Measurements from ENCODE around the gene MYOD1.

DNA sequence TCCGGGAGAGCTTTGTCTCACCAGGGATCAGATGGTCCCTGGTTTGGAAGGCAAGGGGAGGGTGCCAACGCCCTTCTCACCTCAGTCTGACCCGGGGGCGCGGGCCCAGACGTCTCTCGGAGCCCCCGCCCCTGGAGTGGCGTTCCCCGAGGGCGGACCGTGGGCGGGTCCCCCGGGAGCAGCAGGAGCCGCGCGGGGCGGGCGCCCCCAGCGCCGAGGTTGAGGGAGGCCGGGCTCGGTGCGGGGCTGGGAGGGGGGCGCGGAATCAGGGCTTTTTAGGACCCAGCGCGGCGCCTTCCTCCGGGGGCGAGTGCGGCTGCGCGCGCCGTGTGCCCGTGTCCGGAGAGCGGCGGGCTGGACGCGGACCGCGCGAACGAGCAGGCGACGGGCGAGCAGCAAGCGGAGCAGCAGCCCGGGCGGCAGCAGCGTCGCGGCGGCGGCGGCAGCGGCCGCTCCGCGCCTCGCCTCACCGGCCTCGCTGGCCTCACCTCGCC lies 15.1 kb downstream of the MYOD1 start, which contains the start of gene KCNC1:
- TF ChIP-seq, protein P1, sequence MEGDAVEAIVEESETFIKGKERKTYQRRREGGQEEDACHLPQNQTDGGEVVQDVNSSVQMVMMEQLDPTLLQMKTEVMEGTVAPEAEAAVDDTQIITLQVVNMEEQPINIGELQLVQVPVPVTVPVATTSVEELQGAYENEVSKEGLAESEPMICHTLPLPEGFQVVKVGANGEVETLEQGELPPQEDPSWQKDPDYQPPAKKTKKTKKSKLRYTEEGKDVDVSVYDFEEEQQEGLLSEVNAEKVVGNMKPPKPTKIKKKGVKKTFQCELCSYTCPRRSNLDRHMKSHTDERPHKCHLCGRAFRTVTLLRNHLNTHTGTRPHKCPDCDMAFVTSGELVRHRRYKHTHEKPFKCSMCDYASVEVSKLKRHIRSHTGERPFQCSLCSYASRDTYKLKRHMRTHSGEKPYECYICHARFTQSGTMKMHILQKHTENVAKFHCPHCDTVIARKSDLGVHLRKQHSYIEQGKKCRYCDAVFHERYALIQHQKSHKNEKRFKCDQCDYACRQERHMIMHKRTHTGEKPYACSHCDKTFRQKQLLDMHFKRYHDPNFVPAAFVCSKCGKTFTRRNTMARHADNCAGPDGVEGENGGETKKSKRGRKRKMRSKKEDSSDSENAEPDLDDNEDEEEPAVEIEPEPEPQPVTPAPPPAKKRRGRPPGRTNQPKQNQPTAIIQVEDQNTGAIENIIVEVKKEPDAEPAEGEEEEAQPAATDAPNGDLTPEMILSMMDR (conservative IDR thresholded peaks at IDR 0.05; ENCODE audit: low read depth, low read length) = no peak
- TF ChIP-seq EZH2phosphoT487 (IDR thresholded peaks at IDR 0.05; ENCODE audit: borderline replicate concordance, low read length) = no peak
- no peak for TF ChIP-seq EZH2 (IDR thresholded peaks at IDR 0.05; ENCODE audit: low read length, unreplicated experiment)

Data from PC-3 (cell line).